Iris pigment epithelial cell (primary cell): Measurements from ENCODE around the gene KCNQ1OT1.

Experiments used
- DNase-seq: peaks from one replicate; pipeline ENCODE4 v3.0.0-alpha.2; 2011; ENCODE audit warnings: low read depth

KCNQ1OT1 gene

GRCh38 chr11:2581151-2581930 lies 118.5 kb downstream of the KCNQ1OT1 start:
- DNase-seq = no peak

DNA sequence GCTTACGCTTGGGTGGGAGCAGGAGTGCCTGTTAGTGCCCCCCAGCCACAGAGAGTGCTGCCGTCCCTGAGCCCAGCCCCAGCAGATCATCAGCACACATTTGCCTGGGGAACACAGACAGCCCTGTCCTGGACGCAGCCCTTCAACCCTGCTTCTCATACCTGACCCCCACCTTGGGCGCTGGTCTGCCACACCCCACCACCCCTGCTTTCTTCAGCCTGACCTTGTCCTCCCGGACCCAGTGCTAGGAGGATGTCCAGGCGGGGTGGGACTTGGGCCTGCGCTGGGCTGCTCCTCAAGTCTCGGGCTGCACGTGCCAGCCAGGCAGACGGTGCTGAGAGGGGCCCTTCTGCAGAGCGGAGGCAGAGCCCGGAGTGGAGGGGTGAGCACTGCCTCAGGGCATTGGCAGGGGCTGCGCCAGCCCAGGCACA lies 119.2 kb downstream of the KCNQ1OT1 start:
- no peak for DNase-seq

DNA sequence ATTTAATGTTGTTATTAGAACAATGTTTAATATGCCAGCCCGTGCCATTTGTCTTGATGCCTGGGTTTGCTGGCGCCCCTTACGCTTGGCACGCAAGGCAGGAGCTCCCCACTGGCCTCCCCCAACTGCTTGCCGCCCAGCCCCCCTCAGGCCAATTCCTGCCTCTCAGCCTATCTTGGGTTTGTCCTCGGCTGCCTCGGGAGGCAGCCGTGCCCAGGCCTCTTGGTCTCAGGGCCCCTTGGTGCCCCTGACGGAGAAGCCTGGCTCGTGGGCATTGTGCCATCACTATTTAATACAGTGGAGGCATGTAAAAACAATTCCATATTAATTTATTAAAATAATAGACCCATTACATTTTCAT lies 119.8 kb downstream of the KCNQ1OT1 start:
- DNase-seq = no peak

DNA sequence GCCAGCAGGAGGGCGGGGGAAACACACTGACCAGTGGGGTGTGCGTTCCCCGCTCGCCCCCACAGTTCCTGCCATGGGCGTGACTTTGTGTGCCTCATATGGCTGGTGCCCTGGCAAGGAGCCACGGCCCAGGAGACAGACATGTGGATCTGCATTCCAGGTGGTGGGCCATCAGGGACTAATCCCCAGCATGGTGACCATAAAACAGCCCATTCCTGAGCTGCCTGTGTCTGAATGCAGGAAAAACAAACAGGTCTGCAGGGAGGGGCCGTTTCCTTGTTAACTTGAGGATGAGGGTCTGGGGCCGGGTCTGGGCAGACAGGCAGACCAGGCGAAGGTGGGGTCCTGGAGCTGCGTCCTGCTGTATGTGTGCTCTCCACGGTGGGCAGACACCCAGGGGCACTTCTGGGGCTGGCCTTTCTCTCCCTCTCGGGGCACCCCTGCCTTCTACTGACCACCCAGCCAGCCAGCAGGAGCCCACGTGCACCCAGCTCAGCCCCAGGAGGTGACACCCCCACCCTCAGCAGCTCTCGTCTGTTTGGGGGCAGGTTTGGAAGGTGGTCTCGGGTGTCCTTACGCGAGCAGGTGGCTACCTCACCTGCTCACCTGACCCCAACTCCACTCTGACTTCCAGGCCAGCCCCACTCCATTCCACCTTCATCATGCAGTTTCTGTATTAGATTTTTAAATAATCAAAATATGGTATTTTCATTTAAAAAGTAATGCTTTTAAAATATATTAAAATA lies 120.3 kb downstream of the KCNQ1OT1 start:
- no peak for DNase-seq

GRCh38 chr11:2578929-2579270 lies 120.9 kb downstream of the KCNQ1OT1 start:
- no peak for DNase-seq

- no peak for DNase-seq
These were observed 121.5 kb downstream of the KCNQ1OT1 start for GRCh38 chr11:2577991-2578928.

DNA sequence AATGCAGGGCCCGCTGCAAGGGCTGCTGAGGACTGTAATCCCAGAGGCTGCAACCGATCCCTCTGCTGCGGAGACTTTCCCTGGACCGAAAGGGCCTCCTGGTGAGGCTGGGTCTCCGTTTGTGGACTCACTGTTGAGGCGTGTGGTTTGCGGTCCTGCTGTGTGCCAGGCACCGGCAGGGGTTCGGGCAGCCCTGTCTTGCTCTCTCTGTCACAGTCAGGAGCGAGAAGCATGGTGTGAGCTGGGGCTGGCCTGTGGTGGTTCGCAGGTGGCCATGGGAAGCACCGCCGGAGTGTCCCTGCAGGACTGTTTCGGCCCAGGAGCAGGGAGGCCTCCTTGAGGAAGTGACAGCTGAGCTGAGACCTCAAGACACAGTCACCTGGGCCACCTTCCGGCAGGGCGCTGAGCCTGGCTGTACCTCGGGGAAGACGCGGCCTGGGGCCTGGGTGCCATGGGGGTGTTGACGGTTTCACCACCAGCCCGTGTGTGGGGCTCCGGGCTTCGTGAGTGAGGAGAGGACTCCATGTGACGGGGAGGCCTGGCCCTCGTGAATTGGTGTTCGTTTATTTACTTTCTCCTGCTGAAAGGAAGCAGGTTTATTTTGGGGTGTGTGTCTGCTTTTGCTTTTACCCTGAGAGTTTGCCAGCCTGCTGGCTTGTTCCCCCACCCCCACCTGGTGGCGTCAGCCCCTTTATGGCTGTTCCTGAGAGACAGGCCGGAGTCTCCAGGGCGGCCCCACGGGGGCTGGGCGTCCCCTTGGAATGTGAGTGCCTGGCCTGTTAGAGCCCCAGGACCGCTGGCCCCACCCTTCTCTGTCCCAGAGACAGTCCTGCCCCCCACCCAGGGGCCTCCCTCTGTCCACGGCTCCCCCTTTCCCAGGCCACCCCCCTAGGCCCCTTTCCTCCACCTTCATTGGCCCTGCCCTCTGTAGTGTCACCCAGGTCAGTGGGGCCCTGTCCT lies 122.5 kb downstream of the KCNQ1OT1 start:
- DNase-seq = no peak

DNA sequence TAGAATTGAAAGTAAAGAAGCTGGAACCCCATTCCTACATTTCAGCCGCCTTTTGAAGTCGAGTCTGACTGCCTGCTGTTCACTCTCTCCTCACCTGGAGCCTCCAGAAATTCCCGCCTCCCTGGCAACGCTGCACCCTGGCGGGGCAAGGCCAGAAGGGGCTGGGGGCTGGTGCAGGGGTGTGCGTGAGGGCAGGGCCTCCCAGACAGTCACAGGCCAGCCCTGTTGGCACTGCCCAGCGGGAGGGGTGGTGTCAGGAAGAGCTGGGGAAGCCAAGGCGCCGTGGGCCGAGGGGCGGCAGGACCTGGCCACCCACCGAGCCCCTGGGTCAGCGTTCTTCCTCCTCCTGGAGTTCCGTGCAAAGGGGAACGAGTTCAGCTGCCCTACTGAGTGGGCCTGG lies 123.2 kb downstream of the KCNQ1OT1 start:
- no peak for DNase-seq

- no peak for DNase-seq
These were observed 123.7 kb downstream of the KCNQ1OT1 start for GRCh38 chr11:2576111-2576510.

- no peak for DNase-seq
These were observed 124.2 kb downstream of the KCNQ1OT1 start for GRCh38 chr11:2575591-2576051.

GRCh38 chr11:2574553-2575535 lies 125.0 kb downstream of the KCNQ1OT1 start:
- DNase-seq = no peak

DNA sequence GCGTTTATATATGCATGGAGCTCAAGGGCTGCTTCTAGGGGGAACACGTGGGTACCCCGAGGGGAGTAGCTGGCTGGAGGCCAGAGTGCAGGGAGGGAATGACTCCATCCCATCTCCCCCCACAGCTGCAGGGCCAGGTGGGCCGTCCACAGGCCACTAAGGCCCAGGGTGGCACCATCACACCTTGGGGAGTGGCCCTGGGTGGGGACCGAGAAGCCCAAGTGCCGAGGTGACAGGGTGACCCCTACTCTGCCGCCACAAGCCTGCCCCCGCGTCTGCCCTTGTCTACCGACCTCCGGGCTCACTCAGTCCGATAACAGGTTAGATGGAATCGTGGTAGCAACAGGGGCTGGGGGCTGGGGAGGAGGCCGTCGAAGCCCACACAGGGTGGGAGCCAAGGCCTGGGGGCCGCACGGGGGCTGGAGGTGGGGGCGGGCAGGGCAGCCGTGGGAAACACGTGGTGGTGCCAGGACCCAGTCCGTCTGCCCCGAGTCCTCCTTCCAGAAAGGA lies 125.7 kb downstream of the KCNQ1OT1 start:
- no peak for DNase-seq

DNA sequence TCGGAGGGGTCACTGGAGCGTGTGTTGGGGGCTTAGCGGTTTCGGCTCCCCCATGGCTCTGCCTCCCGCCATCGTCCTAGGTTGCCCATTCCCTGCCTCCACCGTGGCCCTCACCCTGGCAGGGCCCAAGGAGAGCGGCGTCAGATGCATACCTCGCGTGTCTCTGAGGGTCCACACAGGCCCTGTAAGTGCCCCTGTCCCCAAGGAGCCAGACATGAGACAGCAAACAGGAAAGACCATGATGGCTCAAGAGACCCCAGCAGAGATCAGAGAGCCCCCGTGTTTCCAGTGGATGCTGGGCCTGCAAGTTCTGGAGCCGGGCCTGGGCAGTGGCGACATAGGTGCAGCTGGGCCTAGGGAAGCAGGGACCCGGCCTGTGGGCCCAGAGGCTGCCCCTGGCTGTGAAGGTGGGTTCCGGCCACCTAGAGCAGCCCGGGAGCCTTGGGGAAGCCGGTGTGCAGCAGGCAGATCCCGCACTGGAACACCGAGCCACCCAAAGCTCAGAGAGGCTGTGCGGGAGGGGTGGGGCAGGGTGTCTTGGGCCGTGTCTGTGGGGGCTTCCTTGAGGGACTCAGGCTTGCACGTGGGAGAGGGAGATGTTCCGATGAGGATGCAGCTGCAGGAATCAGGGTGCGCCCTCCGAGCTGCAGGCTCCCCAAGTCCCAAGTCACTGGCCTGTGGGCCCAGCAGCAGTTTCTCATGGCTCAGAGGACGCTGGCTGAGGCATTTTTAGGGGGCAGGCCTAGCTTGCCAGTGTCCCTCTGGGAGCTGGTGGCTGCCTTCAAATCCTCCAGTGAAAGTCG lies 126.4 kb downstream of the KCNQ1OT1 start:
- no peak for DNase-seq

GRCh38 chr11:2572491-2573239 lies 127.1 kb downstream of the KCNQ1OT1 start:
- DNase-seq = no peak

GRCh38 chr11:2571598-2572281 lies 128.1 kb downstream of the KCNQ1OT1 start:
- DNase-seq = no peak

DNA sequence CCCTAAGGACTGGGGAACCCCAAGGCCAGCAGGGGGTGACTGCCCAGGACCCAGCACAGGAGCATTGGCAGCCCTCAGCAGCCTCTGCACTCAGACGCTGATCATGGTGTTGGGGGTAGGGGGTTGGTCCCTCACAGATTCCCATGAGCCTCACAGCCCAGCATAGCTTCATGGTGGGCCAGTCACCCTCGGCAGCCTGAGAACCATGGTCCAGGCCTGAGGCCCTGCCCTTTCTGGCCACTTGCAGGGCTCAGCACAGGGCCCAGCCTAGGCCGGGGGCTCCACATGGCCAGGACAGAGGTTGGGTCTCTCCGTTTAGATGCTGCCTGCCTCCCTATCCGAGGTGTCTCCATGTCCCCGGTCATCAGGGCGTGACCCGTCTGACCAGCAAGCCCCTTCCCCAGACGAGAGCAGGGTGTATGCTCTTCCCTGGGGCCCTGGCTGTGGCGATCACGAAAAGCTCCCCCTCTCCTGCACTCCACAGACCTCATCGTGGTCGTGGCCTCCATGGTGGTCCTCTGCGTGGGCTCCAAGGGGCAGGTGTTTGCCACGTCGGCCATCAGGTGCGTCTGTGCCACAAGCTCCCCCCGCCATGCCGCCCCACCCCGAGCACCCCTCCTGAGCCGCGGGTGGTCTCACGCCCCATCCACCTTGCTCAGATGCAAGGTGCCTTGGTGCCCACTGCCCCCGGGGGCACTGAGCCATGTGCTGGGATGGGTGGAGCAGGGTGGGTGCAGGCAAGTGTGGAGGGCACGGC lies 128.8 kb downstream of the KCNQ1OT1 start:
- no peak for DNase-seq
